T1000 (cell line): ENCODE data around the gene SLC23A1.
A peak's percentile ranks its signal among the peaks of the same experiment; 100 is the strongest.
"Not testable (repeated sequence)": the region's sequence is repeated elsewhere in the genome, so short reads cannot be mapped to it uniquely, and the experiment has no call there.

Source experiments
- DNase-seq: peaks from one replicate; lab custom pipeline; 2025; ENCODE audit warnings: mixed read lengths; lab: John Stamatoyannopoulos, UW

The SLC23A1 gene

GRCh38 chr5:139369181-139369580, 13.9 kb downstream of the SLC23A1 start:
- no peak for DNase-seq

- DNase-seq: no peak
Observed at GRCh38 chr5:139368613-139369012, 14.5 kb downstream of the SLC23A1 start.

GRCh38 chr5:139364466-139364865, 18.6 kb downstream of the SLC23A1 start:
- no peak for DNase-seq

- DNase-seq: no peak
Observed at GRCh38 chr5:139363937-139364336, 19.2 kb downstream of the SLC23A1 start.

- DNase-seq: no peak
Observed at GRCh38 chr5:139361835-139362429, 21.2 kb downstream of the SLC23A1 start.

- no peak for DNase-seq
Observed at GRCh38 chr5:139360384-139360783, 22.7 kb downstream of the SLC23A1 start.

- no peak for DNase-seq
Observed at GRCh38 chr5:139358064-139358463, 25.0 kb downstream of the SLC23A1 start.

GRCh38 chr5:139355900-139356299, 27.2 kb downstream of the SLC23A1 start:
- DNase-seq: not testable (repeated sequence)

GRCh38 chr5:139354186-139354585, 28.9 kb downstream of the SLC23A1 start:
- DNase-seq: no peak

- DNase-seq: not testable (repeated sequence)
Observed at GRCh38 chr5:139347863-139348262, 35.2 kb downstream of the SLC23A1 start.

GRCh38 chr5:139345442-139345841, 37.7 kb downstream of the SLC23A1 start:
- not testable (repeated sequence) for DNase-seq

GRCh38 chr5:139344177-139344576, 38.9 kb downstream of the SLC23A1 start:
- no peak for DNase-seq

- no peak for DNase-seq
Observed at GRCh38 chr5:139343476-139343875, 39.6 kb downstream of the SLC23A1 start.

- DNase-seq: no peak
Observed at GRCh38 chr5:139342423-139342723, 40.7 kb downstream of the SLC23A1 start.

- DNase-seq: peak; percentile 95
Observed at GRCh38 chr5:139341689-139342422, 41.2 kb downstream of the SLC23A1 start, which contains the start of gene PAIP2. TSS of gene PAIP2 (plus strand) at chr5:139341854. CDS start at chr5:139363785, 21,931 bp downstream.

- no peak for DNase-seq
Observed at GRCh38 chr5:139341187-139341688, 41.9 kb downstream of the SLC23A1 start.

GRCh38 chr5:139340051-139340450, 43.0 kb downstream of the SLC23A1 start:
- DNase-seq: no peak

- no peak for DNase-seq
Observed at GRCh38 chr5:139335811-139336210, 47.3 kb downstream of the SLC23A1 start.
